ENCODE results near the gene PDLIM7. TPM values are rescaled to one million over a fixed set of nuclear protein-coding genes. Genes with fewer than 3 reads are reported as not detected.

PDLIM7 gene
- total RNA-seq, 1 experiment from 2014 or later, result 127 TPM

DNA sequence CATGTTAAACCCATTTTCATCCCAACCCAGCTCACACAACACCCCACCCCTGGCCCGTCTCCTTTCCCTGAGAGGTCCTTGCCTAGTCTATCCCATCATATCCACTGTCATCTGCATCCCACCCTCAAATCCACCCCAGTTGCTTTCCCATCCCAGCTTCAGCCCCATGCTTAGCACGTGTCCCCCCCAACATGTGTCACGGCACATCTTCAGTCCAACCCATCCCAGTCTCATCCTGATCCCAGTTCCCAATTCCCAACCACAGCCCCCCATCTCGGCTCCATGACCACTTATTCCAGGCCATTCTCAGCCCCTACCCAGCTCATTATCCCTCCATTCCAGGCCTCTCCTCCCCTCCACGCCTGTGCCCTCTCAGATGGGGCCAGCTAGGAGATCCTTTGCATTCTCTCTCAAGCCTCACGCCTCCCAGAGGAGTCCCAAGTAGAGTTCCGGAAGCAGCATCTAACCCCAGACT lies 23.4 kb downstream of the PDLIM7 start:
- DNase-seq (ENCODE audit: low spot score), result no peak

DNA sequence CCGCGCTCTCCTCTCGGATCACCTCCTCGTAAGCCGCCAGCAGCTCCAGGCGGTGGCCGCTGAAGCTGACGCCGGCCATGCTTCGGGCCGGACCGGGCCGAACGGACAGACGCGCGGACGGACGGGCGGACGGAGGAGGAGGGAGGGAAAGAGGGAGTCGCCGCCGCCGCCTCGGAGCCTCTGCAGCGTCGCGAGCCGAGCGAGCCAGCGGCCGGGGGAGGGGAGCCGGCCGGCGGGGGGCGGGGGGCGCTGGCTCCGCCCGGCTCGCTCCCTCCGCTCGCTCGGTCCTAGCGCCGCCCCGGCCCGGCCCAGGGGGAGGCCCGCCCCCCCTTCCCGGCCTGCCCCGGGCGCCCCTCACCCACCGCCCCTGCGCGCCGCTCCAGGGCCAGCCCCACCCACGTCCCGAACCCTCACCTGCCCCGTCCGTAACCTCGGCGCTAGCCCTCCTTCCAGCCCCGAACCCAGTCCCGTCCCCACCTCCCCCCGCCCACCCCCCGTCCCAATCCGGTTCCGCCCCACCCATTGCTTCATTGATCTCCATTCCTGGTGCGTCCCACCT lies 23.9 kb downstream of the PDLIM7 start, which contains the start of gene DBN1:
DBN1 (minus strand) TSS at position 192 of the 559 bp plus-strand sequence; CDS start at position 79, 113 bp downstream.
- DNase-seq (ENCODE audit: low spot score), result no peak

DNA sequence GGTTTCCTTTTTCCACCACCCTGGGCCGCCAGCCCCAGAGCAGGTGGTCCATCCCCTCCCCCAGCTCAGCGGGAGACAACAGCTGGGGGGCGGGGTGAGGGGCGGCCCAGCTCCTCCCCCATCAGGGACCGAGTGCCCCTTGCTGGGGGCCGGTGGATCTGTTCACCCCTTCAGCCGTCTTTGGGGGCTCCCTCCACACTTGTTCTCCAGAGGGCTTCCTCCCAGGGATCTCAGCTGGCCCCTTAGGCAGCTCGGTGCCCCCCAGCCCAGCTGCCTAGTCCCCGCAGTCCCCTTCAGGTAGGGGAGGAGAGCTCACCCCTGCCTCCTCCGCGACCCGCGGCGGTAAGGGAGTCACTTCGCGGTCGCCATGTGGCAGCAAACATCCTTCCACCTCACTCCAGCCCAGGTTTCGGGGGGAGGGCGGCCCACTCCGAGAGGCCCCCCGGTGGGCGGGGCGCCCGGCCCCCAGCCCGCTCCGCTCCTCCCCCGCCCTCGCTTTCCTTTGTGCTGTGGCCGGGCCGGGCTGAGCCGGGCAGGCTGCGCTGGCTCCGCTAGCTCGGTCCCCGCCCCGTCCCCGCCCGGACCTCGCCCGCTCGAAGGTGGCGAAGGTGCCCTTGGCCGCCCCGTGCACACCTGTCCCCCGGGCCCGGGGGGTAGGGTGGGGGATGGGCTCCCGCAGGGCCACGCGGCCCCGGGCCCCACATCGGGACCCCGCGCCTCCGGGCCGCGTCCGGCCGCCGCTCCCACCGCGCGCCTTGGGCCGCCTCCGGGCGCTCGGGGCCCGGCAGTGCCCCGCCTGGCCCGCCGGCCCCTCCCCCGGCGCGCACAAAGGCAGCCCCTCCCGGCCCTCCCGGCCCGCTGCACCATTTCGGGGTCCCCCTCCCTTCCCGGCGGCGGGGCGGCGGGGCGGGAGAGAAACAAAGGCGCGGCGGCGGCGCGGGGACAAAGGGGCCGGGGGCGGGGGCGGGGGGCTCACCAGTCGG lies 24.7 kb downstream of the PDLIM7 start:
- DNase-seq (ENCODE audit: low spot score), result no peak

DNA sequence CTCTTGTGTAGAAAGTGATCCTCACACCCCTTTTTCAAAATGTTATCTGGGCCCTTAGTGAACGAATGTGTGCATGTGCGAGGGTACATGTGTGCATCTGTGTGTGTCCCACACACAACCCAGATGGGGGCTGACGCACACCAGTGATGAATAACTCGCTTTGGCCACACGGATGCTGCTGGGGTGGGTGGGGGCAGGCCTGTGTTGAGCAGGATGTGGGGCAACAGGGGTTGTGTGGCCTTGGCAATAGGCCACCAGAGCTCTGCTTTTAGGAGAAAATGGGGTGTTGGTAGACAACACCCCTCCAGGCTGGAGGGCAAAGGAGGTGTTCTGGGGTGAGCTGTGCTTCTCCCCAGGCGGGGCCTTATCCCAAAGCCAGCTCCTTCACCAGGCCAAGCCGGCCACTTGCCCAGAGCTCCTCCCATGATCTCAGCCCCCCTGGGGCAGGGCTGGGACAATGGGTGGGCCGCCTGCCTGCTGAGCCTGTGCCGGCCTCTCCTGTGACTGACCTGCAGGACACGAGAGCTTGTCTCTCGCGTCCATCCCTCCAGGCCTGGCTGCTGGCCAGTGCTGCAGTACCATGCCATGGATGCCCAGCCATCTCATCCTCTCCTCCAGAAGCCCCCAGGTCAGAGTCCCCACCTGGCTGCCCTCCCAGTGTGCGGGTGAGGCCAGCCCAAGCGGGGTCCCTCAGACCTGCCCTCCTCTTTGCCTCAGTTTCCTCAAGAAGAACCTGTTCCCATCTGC lies 25.6 kb downstream of the PDLIM7 start:
- no peak for DNase-seq (ENCODE audit: low spot score)

DNA sequence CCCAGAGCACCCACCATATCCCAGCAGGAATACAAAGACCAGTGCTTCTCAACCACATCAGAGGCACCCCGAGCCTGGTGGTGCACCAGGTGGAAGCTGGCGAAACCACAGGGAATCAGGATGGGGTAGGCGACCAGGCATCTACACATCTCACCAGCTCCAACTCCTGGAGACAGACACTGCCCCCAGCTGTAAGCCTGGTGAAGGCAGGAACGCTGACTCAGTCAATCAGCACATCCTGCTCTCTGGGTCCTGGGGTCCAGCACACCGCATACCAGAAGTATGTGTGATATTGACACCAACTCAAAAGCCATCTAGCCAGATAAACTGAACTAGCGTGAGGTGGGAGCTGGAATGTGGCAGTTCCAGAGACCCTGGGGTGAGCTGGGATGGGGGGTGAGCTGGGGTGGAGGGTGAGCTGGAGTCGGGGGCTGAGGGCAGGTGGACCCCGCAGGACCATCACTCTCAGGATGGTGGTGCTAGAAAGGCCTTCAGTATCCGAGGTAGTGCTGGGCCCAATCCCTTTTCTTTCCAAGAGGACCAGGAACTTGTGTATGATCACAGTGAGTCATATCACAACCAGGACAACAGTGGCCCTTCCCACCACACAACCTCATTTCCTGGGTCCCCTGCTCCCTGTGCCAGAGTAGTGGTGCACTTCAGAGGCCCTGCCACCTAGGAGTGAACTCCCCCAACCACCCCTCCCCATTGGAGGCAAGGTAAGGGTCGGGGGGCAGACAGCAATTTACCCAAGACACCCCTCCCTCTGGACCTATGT lies 26.5 kb downstream of the PDLIM7 start:
- no peak for DNase-seq (ENCODE audit: low spot score)

DNA sequence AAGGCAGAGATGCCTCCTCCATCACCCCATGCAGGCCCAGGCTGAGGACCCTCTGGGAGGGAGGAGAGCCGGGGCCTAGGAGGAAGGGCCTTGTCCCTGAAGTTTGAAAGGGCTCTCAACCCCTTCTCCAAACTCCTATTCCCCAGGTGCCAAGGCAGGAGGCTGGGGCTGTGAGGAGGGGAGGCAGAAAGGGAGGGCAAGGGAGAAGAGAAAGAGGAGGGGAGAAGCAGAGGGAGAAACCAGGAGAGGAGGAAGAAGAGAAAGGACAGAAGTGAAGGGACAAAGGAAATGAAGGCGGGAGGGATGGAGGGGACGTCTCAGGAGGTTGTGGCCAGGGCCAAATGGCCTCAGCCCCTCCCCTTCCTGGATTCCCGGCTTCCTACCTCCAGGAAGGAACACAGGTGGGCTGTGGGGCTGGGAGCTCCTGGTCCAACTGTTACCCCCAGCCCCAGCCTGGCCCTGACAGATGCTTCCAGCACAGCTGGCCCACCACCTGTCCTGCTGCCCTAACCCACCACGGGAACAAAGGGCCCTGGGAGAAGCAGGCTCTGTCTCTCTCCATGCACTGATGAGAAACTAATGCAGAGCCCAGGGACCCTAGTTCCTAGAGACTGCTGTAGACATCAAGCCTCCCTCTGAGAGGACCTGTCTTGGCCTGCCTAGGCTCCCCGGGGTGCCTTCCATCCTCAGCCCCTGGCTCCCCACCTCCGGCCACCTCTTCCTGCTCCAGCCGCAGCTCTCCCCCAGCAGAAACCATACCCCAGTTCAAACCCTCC lies 27.5 kb downstream of the PDLIM7 start:
- no peak for DNase-seq (ENCODE audit: low spot score)

GRCh38 chr5:177468685-177469628 lies 28.4 kb downstream of the PDLIM7 start:
- no peak for DNase-seq (ENCODE audit: low spot score)

DNA sequence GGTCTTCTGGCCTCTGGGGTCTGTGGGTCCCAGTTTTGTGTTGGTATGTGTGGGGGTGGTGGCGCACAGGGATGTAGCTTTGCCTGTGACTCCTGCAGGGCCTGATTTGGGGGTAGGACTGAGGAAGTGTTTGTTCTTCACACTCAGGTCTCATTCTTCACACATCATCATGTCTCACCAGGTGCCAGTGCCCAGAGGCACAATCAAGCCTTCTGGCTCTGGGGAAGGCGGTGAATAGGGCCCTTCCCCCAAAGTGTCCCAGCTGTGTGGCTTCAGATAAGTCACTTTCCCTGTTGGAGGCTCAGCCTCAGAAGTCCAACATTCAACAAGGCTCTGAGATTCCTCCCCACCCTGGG lies 29.1 kb downstream of the PDLIM7 start:
- no peak for DNase-seq (ENCODE audit: low spot score)

DNA sequence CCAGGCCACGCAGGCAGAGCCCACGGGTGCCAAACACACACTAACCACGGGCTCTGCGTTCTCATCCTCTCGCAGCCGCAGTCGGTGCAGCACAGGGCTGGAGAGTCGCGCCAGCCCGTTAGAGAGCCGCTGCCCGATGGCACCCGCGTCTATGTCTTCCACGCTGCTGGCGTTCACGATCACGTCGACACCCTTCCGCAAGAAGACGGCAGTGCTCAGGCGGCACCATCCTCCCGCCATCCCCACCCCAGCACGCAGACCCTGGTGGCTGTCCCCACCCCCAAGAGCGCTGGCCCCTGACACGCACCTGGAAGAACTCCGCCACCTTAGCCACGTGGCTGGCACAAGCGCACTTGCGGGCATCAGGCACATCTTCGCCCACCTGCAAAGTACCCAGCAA lies 30.0 kb downstream of the PDLIM7 start:
- DNase-seq (ENCODE audit: low spot score), result no peak

- DNase-seq (ENCODE audit: low spot score), result no peak
Observed at GRCh38 chr5:177466861-177467260, 30.5 kb downstream of the PDLIM7 start.

- DNase-seq (ENCODE audit: low spot score), result no peak
Observed at GRCh38 chr5:177465044-177465443, 32.4 kb downstream of the PDLIM7 start.

GRCh38 chr5:177462021-177462670 lies 35.3 kb downstream of the PDLIM7 start:
- DNase-seq (ENCODE audit: low spot score), result no peak

GRCh38 chr5:177459819-177460628 lies 37.4 kb downstream of the PDLIM7 start:
- DNase-seq (ENCODE audit: low spot score), result no peak

- DNase-seq (ENCODE audit: low spot score), result no peak
Observed at GRCh38 chr5:177459357-177459756, 38.0 kb downstream of the PDLIM7 start.

- DNase-seq (ENCODE audit: low spot score), result no peak
Observed at GRCh38 chr5:177458912-177459350, 38.5 kb downstream of the PDLIM7 start.

GRCh38 chr5:177457852-177458681 lies 39.3 kb downstream of the PDLIM7 start:
- DNase-seq (ENCODE audit: low spot score), result no peak

Data from H4 (cell line).